Neural cell (in vitro differentiated cells): ENCODE measurements around the gene BHLHE23.

ENCODE experiments used
- EP300 ChIP-seq: fragments of 450-650 bp; conservative IDR thresholded peaks from 2 replicates; pipeline ENCODE4 v1.6.1; 2014; ENCODE audit warnings: antibody characterized with exemption, mild to moderate bottlenecking, moderate library complexity; ENCODE audit not compliant: poor library complexity, severe bottlenecking
- EZH2 ChIP-seq: fragments of 200-600, 300-800 bp; shearing (Covaris generic), sonication (generic); IDR thresholded peaks from 2 replicates; pipeline ENCODE4 v1.6.1; 2014; ENCODE audit warnings: antibody characterized with exemption, low read length, borderline replicate concordance, mild to moderate bottlenecking; ENCODE audit not compliant: insufficient read depth, poor library complexity, severe bottlenecking
- POLR2AphosphoS5 ChIP-seq: IDR thresholded peaks from 2 replicates; pipeline ENCODE4 v1.6.1; 2012
- TF ChIP-seq, protein P1 (sequence below): fragments of 450-650 bp; IDR thresholded peaks from 2 replicates; pipeline ENCODE4 v1.5.1; 2014; ENCODE audit warnings: antibody characterized with exemption, mild to moderate bottlenecking, moderate library complexity; ENCODE audit not compliant: poor library complexity, severe bottlenecking
- TF ChIP-seq, protein P2 (sequence below): IDR thresholded peaks from 2 replicates; pipeline ENCODE4 v1.6.1; 2012; ENCODE audit warnings: borderline replicate concordance

DNA sequence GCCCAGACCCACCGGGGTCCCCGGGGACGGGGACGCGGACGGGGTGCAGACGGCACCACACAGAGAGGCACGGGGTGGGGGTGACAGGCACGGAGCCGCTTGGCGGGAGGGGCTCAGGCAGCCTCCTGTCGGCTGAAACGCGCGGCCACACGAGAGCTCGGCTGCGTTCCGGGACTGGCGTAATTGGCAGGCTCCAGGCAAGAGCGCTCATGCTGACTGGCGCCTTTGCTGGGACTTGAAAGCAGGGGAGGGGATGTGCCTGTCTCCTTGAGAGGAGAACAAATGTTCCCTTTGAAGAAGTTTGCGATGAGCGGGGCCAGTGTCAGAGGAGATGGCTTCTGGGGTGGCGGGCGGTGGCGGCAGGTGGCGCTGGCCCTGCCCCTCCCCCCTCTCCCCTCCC is 25.8 kb downstream of the BHLHE23 start:
- TF ChIP-seq, protein P1, sequence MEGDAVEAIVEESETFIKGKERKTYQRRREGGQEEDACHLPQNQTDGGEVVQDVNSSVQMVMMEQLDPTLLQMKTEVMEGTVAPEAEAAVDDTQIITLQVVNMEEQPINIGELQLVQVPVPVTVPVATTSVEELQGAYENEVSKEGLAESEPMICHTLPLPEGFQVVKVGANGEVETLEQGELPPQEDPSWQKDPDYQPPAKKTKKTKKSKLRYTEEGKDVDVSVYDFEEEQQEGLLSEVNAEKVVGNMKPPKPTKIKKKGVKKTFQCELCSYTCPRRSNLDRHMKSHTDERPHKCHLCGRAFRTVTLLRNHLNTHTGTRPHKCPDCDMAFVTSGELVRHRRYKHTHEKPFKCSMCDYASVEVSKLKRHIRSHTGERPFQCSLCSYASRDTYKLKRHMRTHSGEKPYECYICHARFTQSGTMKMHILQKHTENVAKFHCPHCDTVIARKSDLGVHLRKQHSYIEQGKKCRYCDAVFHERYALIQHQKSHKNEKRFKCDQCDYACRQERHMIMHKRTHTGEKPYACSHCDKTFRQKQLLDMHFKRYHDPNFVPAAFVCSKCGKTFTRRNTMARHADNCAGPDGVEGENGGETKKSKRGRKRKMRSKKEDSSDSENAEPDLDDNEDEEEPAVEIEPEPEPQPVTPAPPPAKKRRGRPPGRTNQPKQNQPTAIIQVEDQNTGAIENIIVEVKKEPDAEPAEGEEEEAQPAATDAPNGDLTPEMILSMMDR: no peak
- TF ChIP-seq POLR2AphosphoS5: peak; percentile 56
- no peak for TF ChIP-seq EP300
- no peak for TF ChIP-seq EZH2
- TF ChIP-seq, protein P2, sequence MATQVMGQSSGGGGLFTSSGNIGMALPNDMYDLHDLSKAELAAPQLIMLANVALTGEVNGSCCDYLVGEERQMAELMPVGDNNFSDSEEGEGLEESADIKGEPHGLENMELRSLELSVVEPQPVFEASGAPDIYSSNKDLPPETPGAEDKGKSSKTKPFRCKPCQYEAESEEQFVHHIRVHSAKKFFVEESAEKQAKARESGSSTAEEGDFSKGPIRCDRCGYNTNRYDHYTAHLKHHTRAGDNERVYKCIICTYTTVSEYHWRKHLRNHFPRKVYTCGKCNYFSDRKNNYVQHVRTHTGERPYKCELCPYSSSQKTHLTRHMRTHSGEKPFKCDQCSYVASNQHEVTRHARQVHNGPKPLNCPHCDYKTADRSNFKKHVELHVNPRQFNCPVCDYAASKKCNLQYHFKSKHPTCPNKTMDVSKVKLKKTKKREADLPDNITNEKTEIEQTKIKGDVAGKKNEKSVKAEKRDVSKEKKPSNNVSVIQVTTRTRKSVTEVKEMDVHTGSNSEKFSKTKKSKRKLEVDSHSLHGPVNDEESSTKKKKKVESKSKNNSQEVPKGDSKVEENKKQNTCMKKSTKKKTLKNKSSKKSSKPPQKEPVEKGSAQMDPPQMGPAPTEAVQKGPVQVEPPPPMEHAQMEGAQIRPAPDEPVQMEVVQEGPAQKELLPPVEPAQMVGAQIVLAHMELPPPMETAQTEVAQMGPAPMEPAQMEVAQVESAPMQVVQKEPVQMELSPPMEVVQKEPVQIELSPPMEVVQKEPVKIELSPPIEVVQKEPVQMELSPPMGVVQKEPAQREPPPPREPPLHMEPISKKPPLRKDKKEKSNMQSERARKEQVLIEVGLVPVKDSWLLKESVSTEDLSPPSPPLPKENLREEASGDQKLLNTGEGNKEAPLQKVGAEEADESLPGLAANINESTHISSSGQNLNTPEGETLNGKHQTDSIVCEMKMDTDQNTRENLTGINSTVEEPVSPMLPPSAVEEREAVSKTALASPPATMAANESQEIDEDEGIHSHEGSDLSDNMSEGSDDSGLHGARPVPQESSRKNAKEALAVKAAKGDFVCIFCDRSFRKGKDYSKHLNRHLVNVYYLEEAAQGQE: no peak
